Brain pericyte (primary cell): ENCODE results near the gene DGUOK.

Source experiments
- DNase-seq: peaks from one replicate; pipeline ENCODE4 v3.0.0-alpha.2; 2012; ENCODE audit warnings: low read depth, low spot score

Gene DGUOK

DNA sequence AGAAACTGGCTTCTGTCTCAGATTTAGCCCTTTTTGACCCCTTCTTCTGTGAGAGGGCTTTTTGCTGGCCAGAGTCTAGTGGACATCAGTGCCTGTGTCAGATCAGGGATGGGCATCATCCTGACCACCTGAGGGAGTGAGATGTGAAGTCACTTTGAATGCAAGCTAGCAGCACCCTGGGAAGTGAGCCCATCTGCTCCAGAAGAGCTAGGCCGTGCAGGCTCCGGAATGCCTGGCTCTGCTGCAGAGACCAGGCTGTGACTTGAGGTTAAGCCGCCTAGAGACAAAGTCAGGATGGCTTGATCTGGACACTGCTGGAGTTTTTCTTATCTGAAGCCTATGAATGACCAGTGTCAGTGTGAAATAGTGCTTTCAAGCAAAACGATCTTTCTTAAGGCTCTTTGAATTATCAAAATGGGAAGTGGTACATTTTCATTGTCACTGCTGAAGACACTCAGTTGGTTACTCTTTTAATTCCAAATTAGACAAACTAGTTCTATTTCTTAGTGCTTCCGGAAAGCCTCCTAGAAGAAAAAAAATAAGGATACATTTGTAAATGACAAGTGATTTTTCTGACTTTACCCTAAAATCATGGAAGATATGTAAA lies 20.8 kb downstream of the DGUOK start:
- DNase-seq: no peak

GRCh38 chr2:73949802-73950201 lies 23.1 kb downstream of the DGUOK start:
- no peak for DNase-seq

DNA sequence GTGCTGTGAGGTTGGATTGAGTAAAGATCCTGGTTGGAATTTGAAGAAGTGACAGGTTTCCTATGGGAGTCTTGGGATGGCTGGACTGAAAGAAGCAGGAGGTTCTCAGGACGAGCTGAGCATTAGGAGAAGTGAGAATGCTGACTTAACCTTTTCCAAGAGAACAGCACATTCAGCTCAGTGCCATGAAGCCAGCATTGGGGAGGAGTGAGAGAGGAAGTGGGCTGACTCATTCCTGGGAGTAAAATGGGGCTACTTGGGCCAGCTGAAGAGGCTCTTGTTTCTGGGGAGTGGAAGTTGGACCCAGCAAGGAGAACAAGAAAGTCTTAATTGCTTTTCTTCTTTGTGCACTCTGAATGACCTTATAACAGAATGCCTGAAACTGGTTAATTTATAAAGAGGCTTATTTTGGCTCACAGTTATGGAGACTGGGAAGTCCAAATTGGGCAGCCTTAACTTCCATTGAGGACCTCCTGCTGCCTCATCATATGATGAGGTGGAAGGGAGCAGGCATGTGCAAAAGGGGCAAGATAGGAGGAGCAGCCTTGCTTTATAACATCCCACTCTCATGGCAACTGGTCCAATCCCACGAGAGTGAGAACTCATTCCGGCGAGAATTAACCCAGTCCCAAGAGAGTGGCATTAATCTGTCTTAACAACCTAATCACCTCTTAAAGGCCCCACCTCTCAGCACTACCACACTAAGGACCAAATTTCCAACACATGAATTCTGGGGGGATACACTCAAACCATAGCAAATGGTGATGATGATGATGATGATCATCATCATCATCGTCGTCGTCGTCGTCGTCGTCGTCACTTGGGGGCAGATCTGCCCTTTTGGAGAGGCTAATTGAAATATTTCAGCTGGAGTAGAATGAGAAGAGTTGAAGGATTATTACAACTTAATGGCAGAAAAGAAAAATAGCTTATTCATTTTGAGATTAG lies 26.1 kb downstream of the DGUOK start:
- DNase-seq: no peak

DNA sequence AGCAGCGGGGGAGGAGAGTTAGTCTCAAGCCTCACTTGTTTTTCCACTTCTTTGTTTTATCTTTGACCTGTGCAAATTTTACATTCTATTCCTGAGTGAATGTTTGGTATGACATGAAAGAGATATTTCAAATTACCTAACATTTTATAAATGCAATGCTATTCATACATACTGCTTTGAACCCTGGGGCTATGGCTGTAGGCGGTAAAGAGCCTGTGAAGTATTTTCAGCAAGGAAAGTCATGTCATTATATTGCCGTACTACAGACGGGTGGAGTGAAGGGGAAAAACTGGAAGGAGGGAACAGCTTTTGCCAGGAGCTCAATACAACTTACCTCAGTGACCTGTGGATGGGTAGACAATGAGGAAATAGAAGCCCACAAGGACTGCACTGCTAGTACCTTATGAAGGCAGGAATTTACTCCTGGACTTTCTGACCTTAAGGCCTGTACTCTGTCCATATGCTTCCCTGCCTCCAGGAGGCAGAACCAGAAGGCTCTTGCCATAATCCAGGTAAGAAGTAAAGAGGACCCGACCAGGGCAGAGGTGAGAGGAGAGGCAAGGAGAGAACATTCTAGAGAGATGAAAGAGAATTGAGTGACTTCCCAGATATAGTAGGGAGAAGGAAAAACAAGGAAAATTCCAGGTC lies 29.7 kb downstream of the DGUOK start:
- no peak for DNase-seq

DNA sequence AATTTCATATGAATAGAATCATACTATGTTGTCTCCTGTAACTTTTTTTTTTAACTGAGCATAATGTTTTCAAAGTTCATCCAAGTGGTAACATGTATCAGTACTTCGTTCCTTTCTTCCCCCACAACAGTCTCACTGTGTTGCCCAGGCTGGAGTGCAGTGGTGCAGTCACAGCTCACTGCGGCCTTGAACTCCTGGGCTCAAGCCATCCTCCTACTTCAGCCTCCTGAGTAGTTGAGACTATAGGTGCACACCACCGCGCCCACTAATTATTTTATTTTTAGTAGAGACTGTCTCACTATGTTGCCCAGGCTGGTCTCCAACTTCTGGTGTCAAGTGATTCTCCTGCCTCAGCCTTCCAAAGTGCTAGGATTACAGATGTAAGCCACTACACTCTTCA lies 34.6 kb downstream of the DGUOK start:
- DNase-seq: no peak

DNA sequence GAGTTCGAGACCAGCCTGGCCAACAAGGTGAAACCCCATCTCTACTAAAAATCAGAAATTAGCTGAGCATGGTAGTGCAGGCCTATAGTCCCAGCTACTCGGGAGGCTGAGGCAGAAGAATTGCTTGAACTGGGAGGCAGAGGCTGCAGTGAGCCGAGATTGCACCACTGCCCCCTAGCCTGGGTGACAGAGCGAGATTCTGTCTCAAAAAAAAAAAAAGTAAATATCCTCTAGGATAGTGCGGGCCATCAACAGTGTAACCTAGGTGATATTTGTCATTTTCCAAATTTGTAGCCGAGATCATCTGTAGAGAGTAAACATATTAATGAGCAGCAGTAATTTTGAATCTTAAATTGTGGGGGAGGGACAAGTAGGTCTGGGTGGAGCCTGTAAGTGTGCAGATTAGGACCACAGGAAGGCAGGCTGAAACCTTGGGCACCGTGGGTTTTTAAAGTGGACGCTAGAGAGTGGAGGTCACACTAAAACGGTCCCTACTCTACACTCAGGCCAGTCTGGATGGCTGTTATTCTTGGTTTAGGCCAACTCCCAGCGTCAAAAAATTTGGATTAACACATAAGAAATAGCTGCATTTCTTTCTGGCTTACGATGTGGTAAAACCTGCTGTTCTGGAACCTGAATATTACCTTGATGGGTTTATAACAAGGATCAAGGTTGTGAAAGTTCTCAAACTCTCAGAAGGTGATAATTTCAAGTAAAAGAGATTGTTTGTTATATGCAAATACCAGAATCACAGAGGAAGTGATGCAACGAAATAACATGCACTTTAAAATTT lies 35.3 kb downstream of the DGUOK start:
- no peak for DNase-seq

- DNase-seq: no peak
These were observed 36.1 kb downstream of the DGUOK start for GRCh38 chr2:73962798-73963197.

GRCh38 chr2:73963385-73964120 lies 36.9 kb downstream of the DGUOK start:
- DNase-seq: no peak

- no peak for DNase-seq
These were observed 37.5 kb downstream of the DGUOK start for GRCh38 chr2:73964223-73964622.

- DNase-seq: no peak
These were observed 38.4 kb downstream of the DGUOK start for GRCh38 chr2:73965053-73965452.

- no peak for DNase-seq
These were observed 41.8 kb downstream of the DGUOK start for GRCh38 chr2:73968357-73968937.

- DNase-seq: no peak
These were observed 42.7 kb downstream of the DGUOK start for GRCh38 chr2:73969356-73969755.

GRCh38 chr2:73970141-73970803 lies 43.6 kb downstream of the DGUOK start:
- no peak for DNase-seq

DNA sequence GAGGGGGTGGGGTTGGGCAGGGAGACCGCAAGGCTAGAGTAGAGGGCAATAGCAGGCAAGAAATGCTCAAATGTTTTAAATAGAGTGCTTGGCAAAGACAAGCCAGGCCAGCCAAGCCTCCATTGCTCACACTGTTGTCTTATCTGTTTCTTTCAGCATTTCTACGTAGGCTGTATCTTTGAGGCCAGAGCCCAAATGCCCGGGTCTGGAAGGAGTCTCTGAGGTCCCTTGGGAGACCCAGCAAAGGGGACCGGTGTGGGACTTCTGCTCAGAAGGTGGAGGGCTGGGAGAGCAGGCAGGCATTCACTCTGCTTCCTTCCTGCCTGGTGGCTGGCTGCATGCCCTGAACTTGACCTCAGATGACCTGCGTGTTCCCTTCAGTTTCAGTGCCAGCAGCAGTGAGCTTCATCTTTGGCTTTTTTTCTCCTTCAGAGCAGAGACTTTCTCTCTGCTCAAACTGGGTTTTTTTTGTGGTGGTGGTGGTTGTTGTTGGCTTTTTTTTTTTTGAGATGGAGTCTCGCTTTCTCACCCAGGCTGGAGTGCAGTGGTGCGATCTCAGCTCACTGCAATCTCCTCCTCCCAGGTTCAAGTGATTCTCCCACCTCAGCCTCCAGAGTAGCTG lies 44.3 kb downstream of the DGUOK start:
- no peak for DNase-seq

DNA sequence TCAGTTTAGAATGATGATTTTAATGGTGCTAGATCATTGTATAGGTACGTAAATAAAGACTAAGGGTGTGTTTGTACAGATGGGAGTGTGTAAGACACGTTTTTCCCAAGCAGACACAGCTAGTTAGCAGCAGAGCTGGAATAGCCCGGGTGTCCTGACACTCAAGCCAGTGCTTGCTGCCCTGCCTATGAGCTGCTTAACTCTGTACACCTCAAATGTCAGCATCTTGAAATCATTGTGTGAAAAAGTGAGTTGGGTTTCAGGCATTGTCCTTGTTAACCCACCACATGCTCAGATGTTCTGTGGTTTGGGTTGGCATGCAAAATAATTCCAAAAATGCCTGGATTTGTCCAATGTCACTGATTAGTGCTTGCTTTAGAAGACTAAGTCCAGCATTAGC lies 45.0 kb downstream of the DGUOK start:
- DNase-seq: no peak

GRCh38 chr2:73972846-73973245 lies 46.2 kb downstream of the DGUOK start:
- DNase-seq: no peak

GRCh38 chr2:73975731-73976130 lies 49.1 kb downstream of the DGUOK start:
- no peak for DNase-seq

DNA sequence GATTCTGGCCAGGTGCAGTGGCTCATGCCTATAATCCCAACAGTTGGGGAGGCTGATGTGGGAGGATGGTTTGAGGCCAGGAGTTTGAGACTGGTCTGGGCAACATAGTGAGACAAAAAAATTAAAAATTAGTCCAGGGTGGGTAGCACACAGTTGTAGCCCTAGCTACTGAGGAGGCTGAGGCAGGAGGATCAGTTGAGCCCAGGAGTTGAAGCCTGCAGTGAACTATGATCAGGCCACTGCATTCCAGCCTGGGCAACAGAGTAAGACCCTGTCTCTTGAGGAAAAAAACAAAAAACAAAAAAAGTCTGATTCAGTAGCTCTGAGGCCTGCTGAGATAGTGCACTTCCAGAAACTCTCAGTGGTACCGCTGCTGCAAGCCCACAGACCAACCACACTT lies 50.1 kb downstream of the DGUOK start:
- no peak for DNase-seq

DNA sequence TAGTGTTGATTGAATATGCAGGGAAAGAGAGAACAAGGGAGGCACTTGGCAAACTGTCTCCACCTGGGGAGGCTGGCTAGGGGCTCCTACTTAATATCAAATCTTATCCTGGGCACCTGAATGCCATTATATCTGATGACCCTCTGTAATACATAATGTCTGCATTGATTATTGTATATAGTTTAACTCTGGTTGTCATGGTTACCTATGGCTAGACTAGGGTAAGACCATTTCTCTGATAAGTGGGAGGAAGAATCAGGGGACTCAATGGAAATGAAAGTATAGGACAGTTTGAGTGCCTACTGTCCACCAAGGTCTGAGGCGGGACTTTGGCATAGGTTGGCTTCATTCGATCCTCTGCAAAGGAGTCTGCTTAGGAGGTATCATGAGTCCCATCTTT lies 50.8 kb downstream of the DGUOK start:
- no peak for DNase-seq

GRCh38 chr2:73979021-73979420 lies 52.3 kb downstream of the DGUOK start:
- no peak for DNase-seq
